Stimulated activated CD8-positive, alpha-beta memory T cell treated with anti-CD3 and anti-CD28 coated beads, Interleukin-2, amount 100 ng/mL, for 1 hour (primary cell): ENCODE data around the gene LAPTM5.
"Not testable (repeated sequence)": the region's sequence is repeated elsewhere in the genome, so short reads cannot be mapped to it uniquely, and the experiment has no call there.

Experiments used
- DNase-seq, 2 donors: peaks; one replicate each; pipeline ENCODE4 v3.0.0-alpha.2; 2020; ENCODE audit warnings: low read depth in 2 of 2

Gene LAPTM5

GRCh38 chr1:30694280-30695175 is 63.0 kb downstream of the LAPTM5 start:
- no peak for DNase-seq

DNA sequence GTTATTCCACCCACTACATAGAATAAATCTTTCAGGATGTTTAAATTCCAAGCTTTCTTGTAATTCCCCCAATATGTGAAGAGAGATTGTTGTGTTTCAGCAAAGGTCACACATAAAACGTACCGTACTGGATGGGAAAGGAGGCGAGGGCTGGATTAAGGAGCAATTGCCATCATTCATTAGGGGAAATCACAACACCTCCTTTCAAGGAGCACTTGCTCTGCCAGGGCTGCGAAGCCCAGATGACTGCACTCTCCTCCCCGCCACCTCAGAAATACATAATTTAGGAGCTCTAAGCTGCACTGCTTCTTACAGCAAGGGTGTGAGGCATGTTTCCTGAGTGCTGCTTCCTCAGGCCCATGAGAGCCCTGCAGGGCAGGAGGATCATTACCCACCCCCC is 63.8 kb downstream of the LAPTM5 start:
- DNase-seq = no peak

GRCh38 chr1:30693366-30693765 is 64.2 kb downstream of the LAPTM5 start:
- DNase-seq = no peak

DNA sequence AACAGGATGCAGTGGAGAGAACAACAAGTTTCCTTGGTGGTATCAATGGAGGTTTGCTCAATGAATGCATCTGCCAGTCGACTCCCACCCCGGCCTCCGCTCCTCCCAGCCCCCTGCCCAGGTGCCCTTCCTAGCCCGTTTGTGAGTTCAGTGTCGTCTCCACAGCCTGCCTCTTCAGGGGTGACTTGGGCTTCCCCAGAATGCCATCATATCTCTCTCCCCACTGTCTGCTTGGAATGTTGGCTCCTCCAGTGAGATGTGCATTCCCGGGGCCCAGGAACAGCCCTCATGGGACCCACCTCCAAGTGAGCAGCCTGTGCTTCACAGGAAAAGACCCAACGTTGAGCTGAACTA is 64.6 kb downstream of the LAPTM5 start:
- no peak for DNase-seq

DNA sequence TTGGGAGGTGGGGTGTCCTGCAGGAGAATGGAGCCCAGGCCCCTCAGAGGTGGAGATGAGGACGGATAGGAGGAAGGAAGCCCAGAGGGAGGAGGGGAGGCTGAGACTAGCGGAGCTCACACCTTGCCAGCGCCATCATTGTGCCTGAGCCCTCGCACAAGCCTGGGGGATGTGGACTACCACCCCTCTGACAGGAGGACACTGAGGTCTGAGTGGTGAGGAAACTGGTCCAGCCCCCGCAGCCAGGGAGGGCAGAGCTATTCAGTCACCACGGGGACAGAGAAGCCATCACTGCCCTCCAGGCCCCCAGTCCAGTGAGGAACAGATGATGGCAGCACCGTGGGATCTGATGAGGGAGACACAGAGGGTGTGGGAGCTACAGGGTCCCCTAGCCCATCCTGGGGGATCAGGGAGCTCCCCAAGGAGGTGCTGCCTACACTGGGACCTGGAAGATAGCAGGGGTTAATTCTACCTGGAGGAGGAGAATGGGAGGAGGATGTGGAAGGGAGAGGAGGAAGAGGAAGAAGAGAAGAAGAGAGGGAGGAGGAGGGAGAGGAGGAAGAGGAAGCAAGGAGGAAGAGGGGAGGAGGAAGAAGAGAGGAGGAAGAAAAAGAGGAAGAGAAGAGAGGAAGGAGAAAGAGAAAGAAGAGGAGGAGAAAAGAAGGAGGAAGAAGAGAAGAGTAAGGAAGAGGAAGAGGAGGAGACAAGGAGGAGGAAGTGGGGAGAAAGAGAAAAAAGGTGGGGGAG is 65.2 kb downstream of the LAPTM5 start:
- no peak for DNase-seq

GRCh38 chr1:30691480-30691879 is 66.1 kb downstream of the LAPTM5 start:
- no peak for DNase-seq

DNA sequence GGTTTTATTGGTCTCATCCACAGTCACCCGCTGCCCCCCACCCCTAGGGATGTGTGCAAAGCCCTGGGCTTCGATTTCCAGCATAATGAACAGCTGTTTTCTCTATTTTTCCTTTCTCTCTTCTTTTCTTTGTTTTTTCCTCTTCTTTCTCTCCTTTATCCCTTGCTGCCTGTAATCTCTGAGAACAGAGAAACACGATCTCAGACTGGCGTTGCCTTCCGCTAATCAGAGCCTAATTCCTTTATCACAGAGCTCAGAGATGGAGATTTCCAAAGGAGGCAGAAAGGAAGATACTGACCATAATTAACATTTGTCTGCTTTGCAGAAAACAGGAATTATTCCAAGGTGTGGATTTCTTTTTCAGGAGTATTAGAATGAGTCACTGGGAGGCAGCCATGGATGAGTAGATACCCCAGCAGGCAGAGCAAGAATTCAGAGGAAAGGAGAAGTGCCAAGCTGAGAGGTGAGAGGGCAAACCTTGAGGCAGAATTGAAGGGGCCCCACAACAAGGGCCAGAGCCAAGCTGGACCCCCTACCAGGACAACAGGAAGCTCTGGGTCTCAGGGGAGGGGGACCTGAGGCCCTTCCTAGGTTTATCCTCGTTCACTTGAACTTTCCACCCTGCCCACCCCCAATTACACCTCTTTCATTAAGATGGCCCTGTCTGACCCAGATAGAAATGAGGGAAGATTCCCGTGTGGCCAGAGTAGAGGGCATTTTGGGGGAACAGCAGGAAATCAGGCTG is 67.5 kb downstream of the LAPTM5 start:
- DNase-seq = no peak

- no peak for DNase-seq
Observed at GRCh38 chr1:30688920-30689794, 68.4 kb downstream of the LAPTM5 start.

- DNase-seq = not testable (repeated sequence)
Observed at GRCh38 chr1:30688516-30688915, 69.1 kb downstream of the LAPTM5 start.

DNA sequence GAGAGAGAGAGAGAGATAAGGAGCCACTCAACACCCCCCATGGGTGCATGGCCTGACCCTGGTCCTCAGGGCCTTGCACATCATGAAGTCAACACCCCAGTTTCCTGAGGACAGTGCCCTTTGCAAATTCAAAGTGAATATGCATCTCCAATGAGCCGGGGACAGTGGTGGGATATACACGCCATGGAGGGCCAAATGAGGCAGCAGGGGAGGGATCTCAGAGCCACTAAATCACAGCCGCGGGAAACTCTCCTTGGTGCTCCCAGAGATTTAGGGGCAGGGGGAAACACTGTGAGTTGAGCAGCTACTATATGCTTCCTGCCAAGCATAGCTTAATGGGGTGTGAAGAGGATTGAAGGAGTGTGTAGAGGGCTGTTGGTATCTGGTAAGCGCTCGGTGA is 69.7 kb downstream of the LAPTM5 start:
- no peak for DNase-seq

- no peak for DNase-seq
Observed at GRCh38 chr1:30686236-30686935, 71.2 kb downstream of the LAPTM5 start.

DNA sequence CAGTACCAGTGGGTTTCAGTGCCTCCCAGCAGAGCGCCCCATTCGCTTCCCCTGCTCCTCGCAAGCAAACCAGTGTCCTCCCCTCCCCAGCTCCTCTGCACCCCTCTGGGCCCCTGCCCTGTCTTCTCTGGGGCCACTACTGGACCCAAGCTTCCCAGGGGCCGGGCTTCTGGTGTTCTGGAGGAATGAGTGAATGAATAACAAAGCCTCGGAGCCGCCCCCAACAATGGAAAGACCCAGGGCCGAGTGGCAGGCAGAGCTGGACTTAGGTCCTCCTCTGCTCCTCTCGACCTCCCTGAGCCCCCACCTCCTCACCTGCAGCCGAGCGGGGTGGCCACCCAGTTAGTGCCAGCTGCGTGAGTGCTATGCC is 71.8 kb downstream of the LAPTM5 start:
- DNase-seq = no peak

- DNase-seq = no peak
Observed at GRCh38 chr1:30684881-30685795, 72.4 kb downstream of the LAPTM5 start.

DNA sequence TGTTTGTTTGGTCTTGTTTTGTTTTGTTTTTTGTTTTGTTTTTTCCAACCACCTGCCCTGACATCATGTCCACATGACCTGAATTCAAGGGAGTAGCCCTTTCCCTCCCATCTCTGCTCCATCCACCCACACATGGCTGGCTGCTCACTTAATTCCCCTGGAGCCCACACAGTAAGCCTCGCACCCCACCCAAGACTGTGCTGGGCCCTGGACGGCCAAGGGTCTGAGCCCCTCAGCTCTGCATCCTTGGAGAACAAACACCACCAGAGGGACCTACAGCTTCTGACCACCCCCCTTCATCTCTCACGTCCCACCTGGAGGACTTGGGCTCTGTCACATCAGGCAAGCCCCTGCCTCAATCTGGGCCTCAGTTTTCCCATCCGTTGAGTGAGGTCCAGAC is 73.3 kb downstream of the LAPTM5 start:
- DNase-seq = no peak

DNA sequence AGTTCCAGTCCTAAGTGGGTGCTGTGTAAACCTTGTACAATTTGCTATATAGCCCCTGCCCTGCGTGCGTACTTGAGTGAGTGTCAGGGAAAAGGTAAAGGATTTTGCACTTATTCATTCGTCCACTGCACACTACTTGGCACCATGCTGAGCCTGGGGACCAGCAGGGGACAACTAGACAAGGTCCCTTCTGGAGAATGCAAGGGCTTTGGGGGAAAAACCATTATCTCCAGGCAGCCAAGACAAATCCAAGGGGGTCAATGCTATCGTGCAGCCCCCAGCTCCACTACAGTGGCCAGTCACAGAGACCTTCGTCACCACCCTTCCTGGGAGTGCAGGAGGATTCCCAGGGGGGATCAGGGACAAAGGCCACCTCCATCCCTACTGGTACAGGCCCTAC is 73.9 kb downstream of the LAPTM5 start:
- DNase-seq = no peak
